PC-9 (cell line): ENCODE data around the gene BAK1. TPM values are rescaled to one million over a fixed set of nuclear protein-coding genes. Genes with fewer than 3 reads are reported as not detected.
A peak's percentile ranks its signal among the peaks of the same experiment; 100 is the strongest.

ENCODE experiments used
- BruUV-seq: library from RNA; stranded (reverse); fragments of 400-500 nt; replicated peaks from 2 replicates; lab custom pipeline; 2021; lab: Mats Ljungman, UMichigan
- CTCF ChIA-PET: fragments of 300-600 bp; sonication (Branson Sonifier 250); formaldehyde crosslinking; loops from one replicate; lab custom pipeline; 2022; ENCODE audit warnings: antibody characterized with exemption; lab: Charles Lee
- POLR2A ChIA-PET: fragments of 300-600 bp; sonication (Branson Sonifier 250); formaldehyde crosslinking; loops from one replicate; lab custom pipeline; 2022; ENCODE audit warnings: antibody characterized with exemption; ENCODE audit not compliant: unreplicated experiment; lab: Charles Lee
- DNase-seq, 2 experiments: peaks; one replicate each; pipeline versions ENCODE4 v3.0.0 to v3.0.0-alpha.2; 2015 to 2022; ENCODE audit warnings: mixed read lengths in 1 of 2
- H2AFZ ChIP-seq: fragments of 200-600 bp; sonication (generic); 2 replicates; pipeline ENCODE4 v1.8.1; 2017; ENCODE audit warnings: antibody characterized with exemption
- H3F3A ChIP-seq: fragments of 200-600 bp; sonication (generic); 2 replicates; pipeline ENCODE4 v1.8.1; 2017; ENCODE audit warnings: antibody characterized with exemption, mild to moderate bottlenecking, low read depth; ENCODE audit not compliant: insufficient read depth
- H3K27ac ChIP-seq: fragments of 200-600 bp; sonication (generic); 2 replicates; pipeline ENCODE4 v1.6.1; 2016; ENCODE audit warnings: mixed run types
- H3K27me3 ChIP-seq: fragments of 200-600 bp; sonication (generic); 2 replicates; pipeline ENCODE4 v1.6.1; 2016; ENCODE audit warnings: low read depth, mixed run types; ENCODE audit not compliant: insufficient read depth
- H3K36me3 ChIP-seq: fragments of 200-600 bp; sonication (generic); 2 replicates; pipeline ENCODE4 v1.6.1; 2016; ENCODE audit warnings: low read depth, mixed run types
- H3K4me1 ChIP-seq: fragments of 200-600 bp; sonication (generic); replicated peaks from 2 replicates; pipeline ENCODE4 v1.6.1; 2016; ENCODE audit warnings: mixed run types; ENCODE audit not compliant: insufficient read depth
- H3K4me2 ChIP-seq: fragments of 200-600 bp; sonication (generic); 2 replicates; pipeline ENCODE4 v1.6.1; 2017; ENCODE audit warnings: mixed run types
- H3K4me3 ChIP-seq: fragments of 200-600 bp; sonication (generic); 2 replicates; pipeline ENCODE4 v1.6.1; 2016; ENCODE audit warnings: mixed run types
- H3K79me2 ChIP-seq: fragments of 200-600 bp; sonication (generic); 2 replicates; pipeline ENCODE4 v1.6.1; 2017; ENCODE audit warnings: low read depth, mixed run types
- H3K9me2 ChIP-seq: fragments of 200-600 bp; sonication (generic); 2 replicates; pipeline ENCODE4 v1.8.1; 2017; ENCODE audit warnings: mild to moderate bottlenecking; ENCODE audit not compliant: insufficient read depth
- H3K9me3 ChIP-seq: fragments of 200-600 bp; sonication (generic); 2 replicates; pipeline ENCODE4 v1.8.1; 2016; ENCODE audit warnings: low read depth; ENCODE audit not compliant: insufficient read depth
- H4K20me1 ChIP-seq: fragments of 200-600 bp; sonication (generic); 2 replicates; pipeline ENCODE4 v1.8.1; 2017; ENCODE audit not compliant: insufficient read depth
- EZH2 ChIP-seq: fragments of 200-600 bp; sonication (generic); IDR thresholded peaks from 2 replicates; pipeline ENCODE4 v1.8.0; 2017; ENCODE audit warnings: antibody characterized with exemption, low read depth
- intact Hi-C: fragments of 100-400 bp; cut with micrococcal nuclease; formaldehyde crosslinking; loops from one replicate; pipeline ENCODE4 v1.10.0; 2022; ENCODE audit not compliant: unreplicated experiment
- total RNA-seq: library from RNA; stranded (reverse); gene quantifications from 2 replicates; pipeline ENCODE4 v1.2.3, GENCODE V29; 2021
- TF ChIP-seq, protein P1 (sequence below): fragments of 200-600 bp; sonication (generic); conservative IDR thresholded peaks from 2 replicates; pipeline ENCODE4 v1.6.1; 2017; ENCODE audit warnings: mixed run types, antibody characterized with exemption, mild to moderate bottlenecking, moderate library complexity

BAK1 gene
- total RNA-seq, 1 experiment from 2014 or later, result 28.4 TPM

DNA sequence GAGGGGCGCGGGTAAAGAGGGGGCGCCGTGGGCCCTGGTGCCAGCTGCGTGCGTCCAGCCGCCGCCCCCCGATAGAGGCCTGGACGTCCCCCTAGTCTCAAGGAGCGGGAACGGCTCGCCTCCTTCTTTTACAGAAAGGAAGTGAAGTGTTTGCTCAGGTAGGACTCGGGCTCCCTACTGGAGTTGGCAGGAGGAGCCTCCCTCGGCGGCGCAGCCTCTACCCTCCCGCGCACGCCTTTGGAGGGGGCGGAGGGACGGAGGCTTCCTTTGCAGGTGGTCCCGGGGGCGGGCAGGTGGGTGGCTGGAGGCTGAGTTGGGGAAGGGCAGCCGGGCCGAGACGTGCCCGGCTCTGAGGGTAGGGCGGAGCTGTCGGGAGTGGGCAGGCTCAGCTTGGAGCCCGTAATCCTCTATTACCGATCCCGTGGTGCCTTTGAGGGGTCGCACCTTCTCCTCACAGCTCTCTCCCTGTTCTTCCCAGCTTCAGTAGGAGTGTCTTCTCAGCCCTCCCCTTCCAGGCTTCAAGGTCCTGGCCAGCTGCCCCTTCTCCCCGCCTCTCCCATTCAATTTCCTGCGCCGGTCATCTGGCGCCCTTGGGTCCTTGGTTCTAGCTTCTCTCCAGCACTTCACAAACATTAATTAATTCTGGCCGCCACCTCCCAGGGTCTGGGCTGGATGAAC lies 41.8 kb upstream of the BAK1 start:
- peak overlapping the region; percentile 86 for H2AFZ ChIP-seq
- peaks cover 26% of the 10 kb centered on the region for H4K20me1 ChIP-seq
- CTCF ChIA-PET, result interaction anchor here (0.6 to 0.8 kb wide), 2 partner anchors 32 to 89 kb away, joined by 3 to 4 read pairs; partner anchors contain the start of gene UQCC2
- intact Hi-C loops, result loop anchor here (2.0 kb wide), 1 partner anchor 51 kb away; no protein-coding TSS in a partner anchor
- peaks cover 43% of the 10 kb centered on the region for H3K4me1 ChIP-seq
- H3F3A ChIP-seq, result peaks cover 55% of the 10 kb centered on the region
- no peak for TF ChIP-seq EZH2
- TF ChIP-seq, protein P1, sequence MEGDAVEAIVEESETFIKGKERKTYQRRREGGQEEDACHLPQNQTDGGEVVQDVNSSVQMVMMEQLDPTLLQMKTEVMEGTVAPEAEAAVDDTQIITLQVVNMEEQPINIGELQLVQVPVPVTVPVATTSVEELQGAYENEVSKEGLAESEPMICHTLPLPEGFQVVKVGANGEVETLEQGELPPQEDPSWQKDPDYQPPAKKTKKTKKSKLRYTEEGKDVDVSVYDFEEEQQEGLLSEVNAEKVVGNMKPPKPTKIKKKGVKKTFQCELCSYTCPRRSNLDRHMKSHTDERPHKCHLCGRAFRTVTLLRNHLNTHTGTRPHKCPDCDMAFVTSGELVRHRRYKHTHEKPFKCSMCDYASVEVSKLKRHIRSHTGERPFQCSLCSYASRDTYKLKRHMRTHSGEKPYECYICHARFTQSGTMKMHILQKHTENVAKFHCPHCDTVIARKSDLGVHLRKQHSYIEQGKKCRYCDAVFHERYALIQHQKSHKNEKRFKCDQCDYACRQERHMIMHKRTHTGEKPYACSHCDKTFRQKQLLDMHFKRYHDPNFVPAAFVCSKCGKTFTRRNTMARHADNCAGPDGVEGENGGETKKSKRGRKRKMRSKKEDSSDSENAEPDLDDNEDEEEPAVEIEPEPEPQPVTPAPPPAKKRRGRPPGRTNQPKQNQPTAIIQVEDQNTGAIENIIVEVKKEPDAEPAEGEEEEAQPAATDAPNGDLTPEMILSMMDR, result no peak
- no peaks in the 10 kb centered on the region for H3K9me3 ChIP-seq
- POLR2A ChIA-PET, result interaction anchor here (0.6 to 1.1 kb wide), 4 partner anchors 32 to 259 kb away, joined by 3 to 4 read pairs (median 4); no protein-coding TSS in a partner anchor
- BruUV-seq, result no TSS peak
- peak overlapping the region; percentile 87 for H3K4me2 ChIP-seq
- peaks cover 56% of the 10 kb centered on the region for H3K79me2 ChIP-seq
- DNase-seq, result peak; percentile 44 to 65
- peak overlapping the region; percentile 100 for H3K4me3 ChIP-seq
- H3K36me3 ChIP-seq, result peaks cover 13% of the 10 kb centered on the region
- H3K27me3 ChIP-seq, result no peaks in the 10 kb centered on the region
- no peaks in the 10 kb centered on the region for H3K9me2 ChIP-seq
- H3K27ac ChIP-seq, result peak overlapping the region; percentile 78

DNA sequence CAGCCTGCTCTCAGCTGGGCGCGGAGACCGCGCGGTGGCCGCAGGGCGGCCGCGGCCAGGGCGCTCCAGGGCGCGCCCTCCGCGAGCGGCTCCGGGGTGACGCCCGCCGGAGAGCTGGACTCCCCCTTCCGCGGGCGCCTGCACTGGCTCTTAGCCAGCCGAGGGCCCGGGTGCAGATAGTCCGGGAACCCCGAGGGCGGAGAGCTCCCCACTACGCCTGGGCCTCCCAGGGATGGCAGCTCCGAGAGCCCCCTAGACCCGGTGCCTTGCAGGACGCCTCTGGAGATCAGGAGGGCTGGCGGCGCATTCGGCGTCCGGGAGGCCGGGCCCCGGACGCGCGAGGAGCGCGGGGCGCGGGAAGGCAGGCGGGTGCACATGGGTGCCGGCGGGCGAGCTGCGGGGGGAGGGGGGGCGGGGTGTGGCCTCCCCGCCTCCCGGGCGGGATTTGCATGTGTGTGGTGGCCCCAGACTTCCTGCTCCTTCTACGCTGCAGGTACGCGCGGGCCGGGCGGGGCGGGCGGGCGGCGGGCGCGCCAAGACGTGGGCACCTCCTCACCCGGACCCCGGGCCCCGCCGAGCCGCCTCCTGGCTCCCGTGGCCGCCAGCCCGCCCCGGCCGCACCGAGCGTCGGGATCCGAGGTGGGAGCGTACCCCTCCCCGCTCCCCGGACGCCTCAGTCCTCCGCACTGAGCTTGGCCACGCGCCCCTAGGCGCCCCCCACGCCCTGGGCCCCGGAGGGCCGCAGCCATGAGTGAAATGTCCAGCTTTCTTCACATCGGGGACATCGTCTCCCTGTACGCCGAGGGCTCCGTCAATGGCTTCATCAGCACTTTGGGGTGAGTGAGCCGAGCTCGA lies 41.0 kb upstream of the BAK1 start, which contains the start of gene ITPR3:
Gene ITPR3 (plus strand): TSS at position 467 of the 855 bp plus-strand sequence. CDS start 281 bp downstream, at position 748.
- intact Hi-C loops, result loop anchor here (1.0 to 2.0 kb wide), 3 partner anchors 10 to 52 kb away; no protein-coding TSS in a partner anchor
- Histone ChIP-seq H3K79me2 (peaks cover 48% of the 10 kb centered on the region), H3K4me3 (peak within 1 kb of the TSS; percentile 100), H4K20me1 (peaks cover 26% of the 10 kb centered on the region), H2AFZ (peak within 1 kb of the TSS; percentile 86), H3K36me3 (peaks cover 13% of the 10 kb centered on the region), H3K4me1 (peaks cover 50% of the 10 kb centered on the region), H3K9me2 (no peaks in the 10 kb centered on the region), H3K9me3 (no peaks in the 10 kb centered on the region), H3K27ac (peak within 1 kb of the TSS; percentile 78), H3F3A (peaks cover 58% of the 10 kb centered on the region), H3K27me3 (no peaks in the 10 kb centered on the region), H3K4me2 (peak within 1 kb of the TSS; percentile 87)
- BruUV-seq, result no TSS peak
- DNase-seq, result peak; percentile 69 to 74
- ChIA-PET POLR2A (interaction anchor here (0.6 to 1.1 kb wide), 6 partner anchors 14 to 259 kb away, joined by 3 to 27 read pairs (median 4); no protein-coding TSS in a partner anchor), CTCF (interaction anchor here (0.8 kb wide), 1 partner anchor 31 kb away, joined by 3 read pairs; no protein-coding TSS in a partner anchor)
- TF ChIP-seq, protein P1, result no peak
- no peak for TF ChIP-seq EZH2
